ENCODE data around the gene LOXL4.
"Not testable (repeated sequence)": the region's sequence is repeated elsewhere in the genome, so short reads cannot be mapped to it uniquely, and the experiment has no call there.

Gene LOXL4

GRCh38 chr10:98240524-98240923, 27.5 kb downstream of the LOXL4 start:
- DNase-seq = no peak

- no peak for DNase-seq
These were observed 29.6 kb downstream of the LOXL4 start for GRCh38 chr10:98238391-98238790.

GRCh38 chr10:98236862-98237261, 31.1 kb downstream of the LOXL4 start:
- DNase-seq = peak; percentile 93

GRCh38 chr10:98235846-98236245, 32.1 kb downstream of the LOXL4 start:
- no peak for DNase-seq

- DNase-seq = no peak
These were observed 36.6 kb downstream of the LOXL4 start for GRCh38 chr10:98231417-98231816.

- DNase-seq = not testable (repeated sequence)
These were observed 39.7 kb downstream of the LOXL4 start for GRCh38 chr10:98228266-98228665.

- DNase-seq = not testable (repeated sequence)
These were observed 40.3 kb downstream of the LOXL4 start for GRCh38 chr10:98227713-98228112.

GRCh38 chr10:98226508-98227144, 41.4 kb downstream of the LOXL4 start:
- DNase-seq = peak; percentile 88

- DNase-seq = peak; percentile 45
These were observed 43.0 kb downstream of the LOXL4 start for GRCh38 chr10:98224996-98225395.

GRCh38 chr10:98224509-98224908, 43.5 kb downstream of the LOXL4 start:
- no peak for DNase-seq

GRCh38 chr10:98223874-98224273, 44.1 kb downstream of the LOXL4 start:
- DNase-seq = no peak

- DNase-seq = no peak
These were observed 50.2 kb downstream of the LOXL4 start for GRCh38 chr10:98217801-98218200.

GRCh38 chr10:98215373-98215772, 52.6 kb downstream of the LOXL4 start:
- DNase-seq = no peak

GRCh38 chr10:98213740-98214139, 54.3 kb downstream of the LOXL4 start:
- no peak for DNase-seq

GRCh38 chr10:98212196-98212595, 55.8 kb downstream of the LOXL4 start:
- peak; percentile 21 for DNase-seq

- no peak for DNase-seq
These were observed 58.6 kb downstream of the LOXL4 start for GRCh38 chr10:98209441-98209840.

GRCh38 chr10:98208925-98209324, 59.1 kb downstream of the LOXL4 start:
- DNase-seq = no peak

- no peak for DNase-seq
These were observed 62.6 kb downstream of the LOXL4 start for GRCh38 chr10:98205351-98205750.

- DNase-seq = no peak
These were observed 65.6 kb downstream of the LOXL4 start for GRCh38 chr10:98202378-98202777.

- no peak for DNase-seq
These were observed 66.2 kb downstream of the LOXL4 start for GRCh38 chr10:98201760-98202159.
